ENCODE results near the gene CXCL16. TPM values are rescaled to one million over a fixed set of nuclear protein-coding genes. Genes with fewer than 3 reads are reported as not detected.

The CXCL16 gene
- total RNA-seq, 1 donor from 2014 or later: 3.3 TPM

DNA sequence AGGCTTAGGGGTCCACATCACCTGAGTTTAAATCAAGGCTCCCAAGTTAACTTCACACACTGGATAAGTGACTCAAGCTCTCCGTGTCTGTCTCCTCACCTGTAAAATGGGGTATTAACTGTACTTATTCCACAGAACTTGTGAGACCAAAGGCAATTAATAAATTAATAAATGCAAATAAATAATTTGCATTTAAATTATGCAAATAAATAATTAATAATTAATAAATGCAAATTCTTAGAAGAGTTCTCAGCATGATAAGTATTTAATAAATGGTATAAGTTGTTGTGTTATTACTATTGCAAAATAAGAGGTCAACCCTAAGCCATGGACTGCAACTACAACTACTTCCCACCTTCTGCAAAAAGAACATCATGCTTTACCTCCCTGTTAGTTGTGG lies 13.7 kb upstream of the CXCL16 start:
- intact Hi-C loops (cut with micrococcal nuclease): no loop called here

DNA sequence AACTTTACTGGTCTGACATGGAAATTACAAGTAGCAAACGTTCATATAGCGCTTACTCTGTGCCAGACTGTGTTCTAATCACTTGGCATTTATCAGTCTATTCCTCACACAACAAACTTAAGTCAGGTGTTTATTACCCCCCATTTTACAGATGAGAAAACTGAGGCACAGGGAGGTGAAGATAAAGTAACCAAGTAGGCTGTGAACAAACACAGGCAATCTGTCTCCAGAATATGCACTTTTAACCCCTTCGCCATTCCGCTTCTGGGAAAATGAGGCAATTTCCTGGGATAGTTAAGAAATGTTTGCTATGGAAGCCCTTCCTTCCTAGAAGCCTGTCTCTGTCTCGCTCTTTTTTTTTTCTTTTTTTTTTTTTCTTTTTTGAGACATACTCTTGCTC lies 12.2 kb upstream of the CXCL16 start:
- intact Hi-C loops (cut with micrococcal nuclease): no loop called here

DNA sequence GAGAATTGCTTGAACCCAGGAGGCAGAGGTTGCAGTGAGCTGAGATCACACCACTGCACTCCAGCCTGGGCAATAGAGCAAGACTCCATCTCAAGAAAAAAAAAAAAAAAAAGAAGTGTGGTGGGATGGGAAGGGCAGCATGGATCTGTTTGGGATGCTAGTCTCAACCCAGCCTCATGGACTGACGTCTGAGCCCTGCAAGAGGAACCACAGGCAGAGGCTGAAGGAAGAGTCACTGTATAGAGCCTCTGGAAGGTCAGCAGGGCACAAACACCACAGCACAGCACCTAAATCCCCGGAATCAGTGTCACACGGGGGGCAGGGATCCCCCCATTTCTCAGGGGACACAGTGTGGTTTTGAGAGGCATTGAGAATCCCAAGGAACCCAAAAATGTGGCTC lies 10.9 kb upstream of the CXCL16 start:
- intact Hi-C loops (cut with micrococcal nuclease): no loop called here

DNA sequence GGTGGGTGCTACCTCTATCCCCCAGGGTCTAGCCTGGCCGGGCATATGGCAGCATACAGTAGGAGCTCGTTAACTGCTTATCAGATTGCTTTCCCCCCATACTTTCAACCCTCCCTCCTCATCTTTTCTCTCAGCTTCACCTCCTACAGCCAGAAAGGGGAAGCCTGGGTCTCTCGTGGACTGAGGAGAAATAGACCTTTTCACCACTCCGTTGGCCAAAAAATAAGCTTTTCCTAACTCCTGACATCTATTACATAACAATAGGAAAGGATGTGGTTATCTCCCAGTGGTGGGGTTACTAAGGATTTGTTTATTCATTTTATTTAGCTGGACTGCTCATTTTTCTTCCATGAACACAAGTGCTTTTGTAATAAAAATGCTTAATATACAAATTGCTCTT lies 9.0 kb upstream of the CXCL16 start:
- intact Hi-C loops (cut with micrococcal nuclease): loop anchor here (1.0 to 2.0 kb wide), 3 partner anchors 8 to 605 kb away; partner anchors contain the start of genes CYB5D2 and ZZEF1

DNA sequence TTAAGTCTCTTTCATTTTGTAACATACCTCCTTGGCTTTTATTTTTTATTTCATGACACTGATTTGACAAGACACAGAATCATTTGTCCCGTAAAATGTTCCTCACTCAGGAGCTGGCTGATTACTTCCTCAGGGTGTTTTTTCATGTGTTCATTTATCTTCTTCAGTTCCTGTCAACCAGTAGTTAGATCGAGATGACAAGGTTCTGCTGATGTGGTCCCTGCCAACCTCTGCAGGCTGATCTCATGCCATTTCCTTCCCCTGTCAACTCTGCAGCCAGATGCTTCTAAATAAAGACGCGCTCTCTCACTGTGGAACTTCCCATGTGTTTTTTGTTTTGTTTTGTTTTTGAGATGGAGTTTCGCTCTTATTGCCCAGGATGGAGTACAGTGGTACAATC lies 8.1 kb upstream of the CXCL16 start:
- intact Hi-C loops (cut with micrococcal nuclease): loop anchor here (1.0 to 2.0 kb wide), 3 partner anchors 8 to 605 kb away; partner anchors contain the start of genes CYB5D2 and ZZEF1

DNA sequence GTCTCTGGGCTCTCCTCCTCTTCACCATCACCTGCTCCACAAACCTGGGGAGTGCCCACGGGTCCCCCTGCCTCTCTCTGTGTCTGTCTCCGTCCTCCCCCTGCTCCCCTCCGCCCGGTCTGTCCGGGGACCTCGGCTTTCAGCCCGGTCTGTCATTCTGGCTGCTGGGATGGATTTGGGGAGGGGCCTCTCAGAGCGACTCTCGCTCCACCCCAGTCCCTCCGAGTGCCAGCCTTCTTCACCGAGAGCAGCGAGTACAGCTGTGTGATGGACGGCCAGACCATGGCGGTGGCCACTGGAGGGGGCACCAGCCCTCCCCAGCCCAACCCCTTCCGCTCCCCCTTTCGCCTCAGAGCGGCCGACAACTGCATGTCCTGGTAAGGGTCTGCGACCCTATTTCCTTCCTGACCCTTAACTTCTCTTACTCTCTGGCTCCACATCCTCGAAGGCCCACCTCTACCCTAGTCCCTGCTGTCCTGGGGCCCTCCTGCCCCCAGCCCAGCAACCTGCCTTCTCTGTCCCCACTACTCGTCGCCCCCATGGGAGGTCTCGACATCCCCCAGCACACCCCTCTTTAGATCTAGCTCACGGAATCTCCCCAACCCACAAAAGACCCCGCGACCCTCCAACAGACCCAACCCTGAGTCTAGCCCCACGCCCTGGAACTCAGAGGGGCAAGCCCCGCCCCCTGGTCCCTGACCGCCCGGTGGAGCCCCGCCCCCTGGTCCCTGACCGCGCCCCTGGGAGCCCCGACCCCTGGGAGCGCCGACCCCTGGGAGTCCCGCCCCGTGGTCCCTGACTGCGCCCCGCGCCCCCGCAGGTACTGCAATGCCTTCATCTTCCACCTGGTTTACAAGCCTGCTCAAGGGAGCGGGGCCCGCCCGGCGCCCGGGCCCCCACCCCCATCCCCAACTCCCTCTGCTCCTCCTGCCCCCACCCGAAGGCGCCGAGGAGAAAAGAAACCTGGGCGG lies 5.6 kb upstream of the CXCL16 start:
- intact Hi-C loops (cut with micrococcal nuclease): no loop called here

DNA sequence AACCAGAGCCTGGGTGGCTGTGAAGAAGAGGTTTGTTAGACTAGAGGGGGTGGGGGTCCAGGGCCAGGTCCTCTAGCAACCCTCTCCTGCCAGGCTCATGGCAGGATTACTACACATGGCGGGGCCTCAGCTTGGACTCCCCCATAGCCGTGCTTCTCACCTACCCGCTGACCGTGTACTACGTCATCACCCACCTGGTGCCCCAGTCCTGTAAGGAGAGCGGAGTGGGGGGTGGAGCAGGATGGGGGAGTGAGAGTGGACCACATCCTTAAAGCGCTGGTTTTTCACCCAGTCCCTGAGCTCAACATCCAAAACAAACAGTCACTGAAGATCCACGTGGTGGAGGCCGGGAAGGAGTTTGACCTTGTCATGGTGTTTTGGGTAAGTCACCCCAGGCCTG lies 4.2 kb upstream of the CXCL16 start:
- intact Hi-C loops (cut with micrococcal nuclease): no loop called here

DNA sequence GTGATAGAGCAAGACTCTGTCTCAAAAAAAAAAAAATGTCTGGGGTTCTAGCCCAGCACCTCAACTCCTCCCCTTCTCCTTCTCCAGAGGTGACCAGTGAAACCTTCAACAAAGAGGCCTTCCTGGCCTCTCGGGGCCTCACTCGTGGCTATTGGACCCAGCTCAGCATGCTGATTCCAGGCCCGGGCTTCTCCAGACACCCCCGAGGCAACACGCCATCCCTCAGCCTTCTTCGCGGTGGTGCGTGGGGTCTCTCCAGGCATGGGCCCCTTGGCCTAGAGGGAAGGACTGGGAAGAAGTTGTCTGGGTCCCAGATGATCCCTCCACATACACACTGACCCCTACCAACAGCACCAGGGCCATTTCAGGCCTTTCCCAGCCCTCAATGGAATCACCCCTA lies 3.5 kb upstream of the CXCL16 start:
- intact Hi-C loops (cut with micrococcal nuclease): no loop called here

DNA sequence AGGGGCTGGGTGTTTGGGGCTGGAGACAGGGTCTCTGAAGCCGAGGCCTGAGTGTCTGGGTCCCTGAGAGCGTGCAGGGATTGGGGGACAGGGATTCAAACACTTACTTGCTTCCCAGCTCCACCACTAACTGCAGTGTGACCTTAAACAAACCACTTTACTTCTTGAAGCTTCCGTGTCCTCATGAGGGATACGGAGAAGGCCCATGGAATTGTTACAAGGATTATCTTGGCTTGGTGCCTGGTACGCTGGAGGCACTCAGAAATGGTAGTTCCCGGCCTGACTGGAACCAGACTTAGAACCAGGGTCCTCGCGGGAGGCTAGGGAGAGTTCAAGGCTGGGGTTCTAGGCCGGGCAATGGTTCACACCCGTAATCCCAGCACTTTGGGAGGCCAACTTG lies 2.9 kb upstream of the CXCL16 start:
- intact Hi-C loops (cut with micrococcal nuclease): no loop called here

DNA sequence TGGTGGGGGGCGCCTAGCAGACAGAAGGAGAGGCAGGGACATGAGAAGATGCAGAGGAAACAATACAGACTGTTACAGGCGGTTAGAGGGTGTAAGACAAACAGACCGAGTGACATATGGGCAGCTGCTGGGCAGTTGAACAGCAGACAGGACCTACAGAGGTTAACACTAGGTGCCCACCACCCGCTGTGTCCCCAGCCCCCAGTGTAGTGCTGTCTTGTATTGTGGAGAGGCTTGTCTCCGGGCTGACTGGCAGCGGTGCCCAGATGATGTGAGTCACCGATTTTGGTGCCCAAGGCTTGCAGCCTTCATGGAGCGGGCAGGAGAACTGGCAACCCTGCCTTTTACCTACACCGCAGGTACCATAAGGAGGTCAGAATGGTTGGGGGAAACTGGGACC lies 2.4 kb upstream of the CXCL16 start:
- intact Hi-C loops (cut with micrococcal nuclease): no loop called here

DNA sequence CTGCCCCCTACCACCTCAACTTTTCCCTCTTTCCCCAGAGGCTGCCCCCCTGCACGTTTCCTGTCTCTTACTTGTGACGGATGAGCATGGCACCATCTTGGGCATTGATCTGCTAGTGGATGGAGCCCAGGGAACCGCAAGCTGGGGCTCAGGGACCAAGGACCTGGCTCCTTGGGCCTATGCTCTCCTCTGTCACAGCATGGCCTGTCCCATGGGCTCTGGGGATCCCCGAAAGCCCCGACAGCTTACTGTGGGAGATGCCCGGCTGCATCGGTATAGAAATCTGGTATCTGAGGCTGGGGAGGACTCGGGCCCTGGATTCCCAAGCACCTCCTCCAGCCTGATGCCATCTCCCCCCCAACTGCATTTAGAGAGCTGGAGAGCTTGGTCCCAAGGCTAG lies 1.8 kb upstream of the CXCL16 start:
- intact Hi-C loops (cut with micrococcal nuclease): no loop called here

DNA sequence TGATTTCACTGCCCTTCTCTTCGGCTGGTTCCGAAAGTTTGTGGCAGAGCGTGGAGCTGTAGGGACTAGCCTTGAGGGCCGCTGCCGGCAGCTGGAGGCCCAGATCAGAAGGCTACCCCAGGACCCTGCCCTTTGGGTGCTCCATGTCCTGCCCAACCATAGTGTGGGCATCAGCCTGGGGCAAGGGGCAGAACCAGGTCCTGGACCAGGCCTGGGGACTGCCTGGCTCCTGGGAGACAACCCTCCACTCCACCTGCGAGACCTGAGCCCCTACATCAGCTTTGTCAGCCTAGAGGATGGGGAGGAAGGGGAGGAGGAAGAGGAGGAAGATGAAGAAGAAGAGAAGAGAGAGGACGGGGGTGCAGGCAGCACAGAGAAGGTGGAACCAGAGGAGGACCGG lies 856 bp upstream of the CXCL16 start:
- intact Hi-C loops (cut with micrococcal nuclease): loop anchor here (1.0 kb wide), 1 partner anchor 8 kb away; no protein-coding TSS in a partner anchor

DNA sequence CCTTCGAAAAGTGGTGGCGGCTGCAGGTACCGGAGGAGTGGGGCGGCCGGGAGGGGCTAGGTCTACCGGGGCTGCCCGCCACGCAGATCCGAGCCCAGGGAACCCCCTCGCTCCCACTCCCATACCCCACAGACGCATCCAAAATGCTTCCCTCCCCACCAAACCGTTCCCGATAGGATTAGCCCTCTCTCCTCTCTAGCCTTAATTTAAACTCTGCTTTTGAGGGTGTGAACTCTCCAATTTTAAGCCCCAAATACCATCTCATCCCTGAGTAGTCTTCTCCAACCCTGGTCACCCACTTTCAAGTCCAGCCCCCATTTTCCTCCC lies 260 bp upstream of the CXCL16 start:
- intact Hi-C loops (cut with micrococcal nuclease): loop anchor here (1.0 kb wide), 1 partner anchor 8 kb away; no protein-coding TSS in a partner anchor

DNA sequence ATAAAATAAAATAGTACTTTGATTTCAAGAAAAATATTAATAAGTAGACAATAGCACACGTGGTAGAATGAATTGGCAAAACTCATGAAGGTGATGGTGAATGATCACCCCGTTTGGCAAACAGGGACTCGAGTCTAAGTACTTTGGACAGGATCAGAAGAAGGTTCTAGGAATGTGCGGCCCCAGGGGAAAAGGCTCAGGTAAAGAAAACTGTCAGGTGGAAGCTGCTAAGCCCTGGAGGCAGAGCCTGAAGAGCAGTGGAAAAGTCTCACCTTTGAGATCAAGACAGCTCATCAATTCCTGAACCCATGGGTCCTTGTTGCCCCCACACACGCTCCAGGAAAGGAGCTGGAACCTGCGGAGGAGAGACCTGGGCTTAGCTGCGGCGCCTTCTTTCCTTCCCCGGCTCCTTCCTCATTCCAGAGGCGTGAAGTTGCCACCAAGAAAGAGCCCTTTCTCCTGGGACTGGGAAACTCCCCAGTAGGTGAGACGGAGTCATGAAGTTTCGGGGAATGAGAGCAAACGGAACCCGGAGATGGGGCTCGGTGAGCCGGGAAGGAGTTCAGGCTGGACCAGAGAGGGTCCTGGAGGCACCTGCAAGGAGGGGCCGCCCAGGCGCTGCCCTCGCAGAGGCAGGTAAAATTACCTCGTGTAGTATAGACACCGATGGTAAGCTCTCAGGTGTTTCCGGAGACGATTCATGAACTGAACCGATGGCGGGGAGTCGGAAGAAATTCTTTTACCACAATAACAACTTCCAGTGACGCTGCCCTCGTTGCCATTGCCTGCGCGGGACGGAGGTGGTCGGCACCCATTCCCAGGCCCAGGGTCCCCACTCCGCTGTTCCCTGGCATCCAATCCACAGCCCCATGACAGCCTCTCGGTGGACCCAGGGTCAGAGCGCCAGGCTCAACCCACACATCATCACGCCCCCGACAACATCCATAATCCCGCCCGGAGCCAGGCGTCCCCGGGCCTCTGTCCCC lies 1.3 kb downstream of the CXCL16 start:
- intact Hi-C loops (cut with micrococcal nuclease): loop anchor here (1.0 to 10.0 kb wide), 3 partner anchors 7 to 474 kb away; partner anchors contain the start of genes ANKFY1, MED11 and VMO1

DNA sequence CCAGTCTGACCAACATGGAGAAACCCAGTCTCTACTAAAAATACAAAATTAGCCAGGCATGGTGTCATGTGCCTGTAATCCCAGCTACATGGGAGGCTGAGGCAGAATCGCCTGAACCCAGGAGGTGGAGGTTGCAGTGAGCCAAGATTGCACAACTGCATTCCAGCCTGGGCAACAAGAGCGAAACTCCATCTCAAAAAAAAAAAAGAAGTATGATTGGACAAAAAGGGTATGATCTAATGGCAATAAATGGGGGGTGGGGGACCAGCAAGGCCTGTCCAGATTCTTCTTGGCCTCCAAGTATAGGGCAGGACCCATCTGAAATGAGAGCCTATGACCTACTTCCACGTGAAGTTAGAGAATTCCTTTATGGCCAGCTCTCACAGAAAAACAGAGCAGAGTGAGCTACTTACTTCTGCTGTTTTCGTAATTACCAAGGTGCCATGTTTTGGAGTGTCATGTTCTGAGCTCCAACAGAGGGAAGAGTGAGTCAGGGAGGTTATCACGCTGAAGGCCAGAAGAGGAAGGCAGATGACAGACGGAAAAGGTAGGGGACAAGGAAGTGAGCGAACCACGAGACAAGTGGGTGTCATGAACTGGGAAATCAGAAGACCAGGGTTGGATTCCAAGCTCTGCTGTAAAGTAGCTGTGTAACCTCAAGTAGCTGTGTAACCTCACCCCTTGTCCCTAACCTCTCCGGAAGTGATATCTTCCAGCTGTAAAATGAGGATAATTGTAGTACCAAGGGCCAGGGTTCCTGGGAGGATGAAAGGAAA lies 3.7 kb downstream of the CXCL16 start:
- intact Hi-C loops (cut with micrococcal nuclease): loop anchor here (10.0 kb wide), 1 partner anchor 471 kb away; the partner anchor contains the start of gene ANKFY1

DNA sequence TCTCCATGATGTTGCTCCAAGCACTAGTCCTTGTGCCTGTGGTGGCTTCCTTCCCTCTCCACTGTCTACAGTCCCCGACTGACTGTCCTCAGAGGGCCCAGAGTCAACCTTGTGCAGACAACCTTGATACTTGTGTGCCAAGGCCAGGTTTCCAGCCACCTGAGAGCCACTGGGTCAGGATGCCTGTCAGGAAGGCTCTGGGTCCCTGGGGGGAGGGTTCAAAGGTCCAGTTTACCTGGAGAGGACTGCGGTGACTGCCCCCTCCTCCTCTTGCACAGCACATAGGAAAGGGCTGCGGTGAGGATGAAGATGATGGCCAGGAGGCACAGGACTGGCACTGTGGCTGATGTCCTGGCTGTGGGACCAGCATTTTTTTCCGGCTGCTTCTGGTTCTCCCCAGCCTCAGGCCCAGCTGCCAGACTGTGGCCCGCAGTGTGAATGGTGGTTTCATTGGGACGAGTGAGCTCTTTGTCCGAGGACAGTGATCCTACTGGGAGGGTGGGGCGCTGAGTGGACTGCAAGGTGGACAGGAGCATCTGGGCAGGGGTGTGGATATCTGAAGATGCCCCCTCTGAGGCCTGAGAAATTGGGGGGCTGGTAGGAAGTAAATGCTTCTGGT lies 4.8 kb downstream of the CXCL16 start:
- intact Hi-C loops (cut with micrococcal nuclease): loop anchor here (5.0 to 10.0 kb wide), 2 partner anchors 207 to 470 kb away; partner anchors contain the start of genes ANKFY1, RNF167 and SLC25A11

DNA sequence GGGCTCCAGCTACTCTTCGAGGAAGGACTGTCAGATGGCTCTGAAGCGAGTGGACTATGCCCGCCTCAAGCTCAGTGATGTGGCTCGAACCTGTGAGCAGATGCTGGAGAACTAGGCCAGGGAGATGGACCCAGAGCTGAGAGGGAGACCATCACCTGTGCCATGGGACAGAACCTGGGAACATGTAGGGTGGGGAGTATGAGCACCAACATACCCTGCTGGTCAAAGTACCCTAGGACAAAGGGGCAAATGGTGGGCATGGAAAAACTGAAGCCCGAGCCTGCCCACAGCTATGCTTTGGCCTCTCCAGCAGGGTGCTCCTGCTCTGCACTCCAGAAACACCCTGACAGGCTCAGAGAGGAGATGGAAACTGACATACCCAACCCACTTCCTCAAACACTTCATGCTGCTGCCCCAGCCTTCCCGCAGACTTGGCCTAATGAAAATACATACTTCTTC lies 6.6 kb downstream of the CXCL16 start:
- intact Hi-C loops (cut with micrococcal nuclease): loop anchor here (5.0 to 10.0 kb wide), 2 partner anchors 209 to 468 kb away; partner anchors contain the start of genes ANKFY1, RNF167 and SLC25A11

DNA sequence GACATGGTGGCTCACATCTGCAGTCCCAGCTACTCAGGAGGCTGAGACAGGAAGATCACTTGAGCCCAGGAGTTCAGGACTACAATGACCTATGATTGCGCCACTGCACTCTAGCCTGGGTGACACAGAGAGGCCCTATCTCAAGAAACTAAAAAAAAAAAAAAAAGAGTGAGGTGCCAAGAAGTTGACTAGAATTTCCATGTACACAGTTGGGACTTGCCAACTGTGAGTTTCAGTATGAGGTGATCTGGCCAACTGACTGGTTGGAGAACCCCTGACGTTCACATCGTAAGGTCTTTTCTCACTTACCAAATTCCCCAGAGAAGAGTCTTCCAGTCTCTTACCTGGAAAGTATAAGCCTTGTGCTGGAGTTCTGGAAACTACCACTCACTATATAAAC lies 11.6 kb downstream of the CXCL16 start:
- intact Hi-C loops (cut with micrococcal nuclease): loop anchor here (2.0 kb wide), 1 partner anchor 21 kb away; no protein-coding TSS in a partner anchor

DNA sequence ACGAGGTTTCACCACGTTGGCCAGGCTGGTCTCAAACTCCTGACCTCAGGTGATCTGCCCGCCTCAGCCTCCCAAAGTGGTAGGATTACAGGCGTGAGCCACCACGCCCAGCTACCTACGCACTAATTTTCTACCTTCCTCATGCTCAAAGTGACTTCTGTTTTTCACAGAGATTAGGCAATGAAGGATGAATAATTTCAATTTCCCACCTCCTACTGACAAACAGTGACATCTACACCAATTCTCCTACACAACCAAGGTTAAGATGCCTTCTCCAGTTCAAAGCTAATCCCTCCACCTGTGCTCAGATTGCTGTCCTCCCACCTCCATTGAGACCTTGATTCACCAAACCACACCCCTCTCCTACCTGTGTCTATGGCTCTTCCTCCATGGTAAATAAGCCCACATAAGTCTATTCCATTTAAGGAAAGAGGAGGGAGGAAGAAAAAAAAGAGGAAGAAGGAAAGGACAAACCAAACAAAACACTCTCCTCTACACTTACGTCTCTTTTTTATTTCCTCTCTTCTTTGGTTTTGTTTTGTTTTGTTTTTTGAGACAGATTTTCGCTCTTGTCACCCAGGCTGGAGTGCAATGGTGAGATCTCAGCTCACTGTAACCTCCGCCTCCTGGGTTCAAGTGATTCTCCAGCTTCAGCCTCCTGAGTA lies 13.9 kb downstream of the CXCL16 start:
- intact Hi-C loops (cut with micrococcal nuclease): no loop called here

All from T-helper 1 cell treated with Interleukin-12 subunit alpha and Interleukin-12 subunit beta and Interleukin-4 antibody, amounts not matched to agents 30 ng/mL and 1 ng/mL, for 36 hours (primary cell).